HG03575 (cell line): Measurements from ENCODE around the gene ZNHIT3.

Source experiments
- ATAC-seq: cut with Tn5 transposase; IDR thresholded peaks from one replicate; pipeline ENCODE4 v1.9.1; 2021; ENCODE audit not compliant: unreplicated experiment, insufficient number of reproducible peaks, low FRiP score; ENCODE audit errors: extremely low read depth

Gene ZNHIT3

DNA sequence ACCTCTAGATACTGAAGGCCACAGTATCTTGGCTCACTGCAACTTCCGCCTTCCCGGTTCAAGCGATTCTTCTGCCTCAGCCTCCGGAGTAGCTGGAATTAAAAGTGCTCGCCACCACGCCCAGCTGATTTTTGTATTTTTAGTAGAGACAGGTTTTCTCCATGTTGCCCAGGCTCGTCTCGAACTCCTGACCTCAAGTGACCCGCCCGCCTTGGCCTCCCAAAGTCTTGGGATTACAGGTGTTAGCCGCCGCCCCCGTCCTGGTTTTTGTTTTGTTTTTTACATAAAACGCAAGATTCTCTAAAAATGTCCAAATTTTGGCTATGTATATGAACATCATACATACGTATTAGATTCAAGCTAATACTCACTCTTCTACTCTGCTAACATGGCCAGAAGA lies 56.3 kb downstream of the ZNHIT3 start:
- no peak for ATAC-seq

DNA sequence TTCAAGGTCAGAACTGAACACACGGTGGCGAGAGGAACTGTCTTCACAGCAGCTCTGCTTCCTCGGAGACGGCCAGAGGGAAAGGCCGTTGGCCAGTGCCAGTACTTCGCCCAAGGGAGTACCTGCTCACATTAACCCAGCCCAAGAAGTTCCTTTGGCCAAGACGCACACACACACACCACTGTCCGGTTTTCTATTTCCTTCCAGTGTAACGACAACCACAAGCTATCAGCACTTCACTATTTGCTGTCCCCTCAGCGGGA lies 57.5 kb downstream of the ZNHIT3 start:
- ATAC-seq, result no peak

DNA sequence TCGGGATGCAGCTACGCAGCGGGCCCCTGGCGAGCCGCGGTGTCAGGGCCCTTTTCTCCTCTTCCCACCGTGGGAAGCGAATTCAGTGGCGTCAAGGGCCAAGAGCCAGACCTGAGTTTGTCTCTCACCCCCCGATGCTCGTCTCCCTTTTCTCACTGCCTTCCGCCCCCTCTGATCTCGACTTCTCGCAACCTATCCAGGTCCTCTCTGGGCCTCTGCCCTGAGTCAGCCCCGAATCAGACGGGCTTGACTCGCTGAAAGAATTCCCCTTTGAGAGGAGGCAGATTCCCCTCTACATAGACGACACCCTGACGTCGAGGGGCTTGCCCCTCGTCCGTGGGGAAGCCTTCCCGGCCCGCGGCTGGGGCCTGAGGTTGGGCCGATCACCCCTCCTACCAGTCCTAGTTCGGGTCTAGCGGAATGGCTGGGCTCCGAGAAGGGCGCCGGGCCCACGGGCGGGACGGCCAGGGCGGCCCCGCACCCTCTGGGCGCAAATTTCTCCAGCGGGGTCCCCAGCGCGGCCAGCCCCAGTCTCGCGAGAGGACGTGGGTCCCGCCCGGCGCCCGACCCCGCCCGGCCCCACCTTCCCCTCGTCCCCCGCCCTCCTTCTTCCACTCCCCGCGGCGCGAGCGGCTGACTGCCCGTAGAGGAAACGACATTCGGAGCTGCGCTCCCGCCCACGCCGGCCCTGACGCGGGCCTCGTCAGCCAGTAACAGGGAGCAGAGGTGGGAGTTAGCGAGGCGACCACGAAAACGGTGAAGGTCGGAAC lies 58.0 kb downstream of the ZNHIT3 start, which contains the start of gene GGNBP2:
Gene GGNBP2 (plus strand): TSS at position 613 of the 770 bp plus-strand sequence. CDS start 806 bp downstream, outside the sequence.
- ATAC-seq, result no peak

DNA sequence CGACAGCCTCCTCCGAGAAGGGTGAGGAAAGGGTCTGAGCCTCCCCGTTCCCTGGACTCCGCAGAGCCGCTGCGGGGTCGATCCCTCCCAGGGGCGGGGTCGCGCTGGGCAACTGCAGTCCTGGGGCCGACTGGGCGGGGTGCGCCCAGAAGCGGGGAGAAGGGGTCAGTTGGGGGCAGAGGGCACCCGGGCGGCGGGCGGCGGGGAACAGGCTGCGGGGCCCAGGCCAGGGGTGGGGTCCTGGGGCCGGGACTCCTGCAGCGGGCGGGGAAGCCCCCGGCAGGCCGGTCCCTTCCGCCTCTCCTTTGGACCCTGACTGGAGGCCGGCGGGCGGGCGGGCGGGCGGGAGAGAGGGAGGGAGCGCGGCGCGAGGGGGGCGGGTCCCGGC lies 58.6 kb downstream of the ZNHIT3 start:
- ATAC-seq, result no peak
